ENCODE data around the gene LRMDA.
A peak's percentile ranks its signal among the peaks of the same experiment; 100 is the strongest.
"Not testable (repeated sequence)": the region's sequence is repeated elsewhere in the genome, so short reads cannot be mapped to it uniquely, and the experiment has no call there.

The LRMDA gene

GRCh38 chr10:76497666-76498065, 1066.2 kb downstream of the LRMDA start:
- DNase-seq (ENCODE audit: low spot score): no peak

DNA sequence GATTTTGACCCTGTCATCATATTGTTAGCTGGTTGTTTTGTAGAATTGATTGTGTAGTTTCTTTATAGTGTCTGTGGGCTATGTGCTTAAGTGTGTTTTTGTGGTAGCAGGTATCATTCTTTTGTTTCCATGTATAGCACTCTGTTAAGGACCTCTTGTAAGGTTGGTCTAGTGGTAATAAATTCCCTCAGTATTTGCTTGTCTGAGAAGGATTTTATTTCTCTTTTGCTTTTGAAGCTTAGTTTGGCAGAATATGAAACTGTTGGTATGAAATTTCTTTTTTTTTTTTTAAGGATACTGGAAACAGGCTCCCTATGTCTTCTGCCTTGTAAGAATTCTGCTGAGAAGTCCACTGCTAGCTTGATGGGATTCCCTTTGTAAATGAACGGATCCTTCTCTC, 1073.4 kb downstream of the LRMDA start:
- no peak for DNase-seq (ENCODE audit: low spot score)

- no peak for DNase-seq (ENCODE audit: low spot score)
These were observed 1078.0 kb downstream of the LRMDA start for GRCh38 chr10:76509446-76509845.

- no peak for DNase-seq (ENCODE audit: low spot score)
These were observed 1082.9 kb downstream of the LRMDA start for GRCh38 chr10:76514321-76514720.

GRCh38 chr10:76514869-76515268, 1083.4 kb downstream of the LRMDA start:
- no peak for DNase-seq (ENCODE audit: low spot score)

GRCh38 chr10:76522547-76522946, 1091.1 kb downstream of the LRMDA start:
- no peak for DNase-seq (ENCODE audit: low spot score)

- no peak for DNase-seq (ENCODE audit: low spot score)
These were observed 1091.8 kb downstream of the LRMDA start for GRCh38 chr10:76523246-76523645.

DNA sequence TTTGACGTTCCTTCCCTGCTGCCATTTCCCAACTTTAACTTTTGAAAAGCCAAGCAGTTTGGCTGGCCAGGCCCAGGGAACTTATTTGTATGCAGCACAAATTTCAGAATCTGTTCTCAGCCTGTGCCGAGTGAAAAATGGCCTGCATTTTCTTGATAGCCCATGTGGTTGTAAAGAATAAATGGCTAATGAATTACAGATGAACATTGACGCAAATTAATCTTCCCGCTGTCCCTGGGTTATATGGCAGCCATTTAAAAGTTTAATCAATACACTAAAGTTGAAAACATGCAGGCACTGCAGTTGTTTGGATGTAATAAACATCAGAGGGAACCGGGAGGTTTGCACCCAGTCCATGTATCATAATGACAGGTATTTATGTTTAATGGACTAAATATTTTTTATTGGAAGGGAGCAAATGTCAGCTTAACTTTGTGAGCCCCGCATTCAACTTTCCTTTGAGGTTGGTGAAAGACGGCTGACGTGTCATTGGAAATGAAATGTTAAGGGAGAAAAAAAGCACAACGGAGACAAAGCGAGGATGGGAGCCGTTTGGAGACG, 1092.4 kb downstream of the LRMDA start:
- no peak for DNase-seq (ENCODE audit: low spot score)

DNA sequence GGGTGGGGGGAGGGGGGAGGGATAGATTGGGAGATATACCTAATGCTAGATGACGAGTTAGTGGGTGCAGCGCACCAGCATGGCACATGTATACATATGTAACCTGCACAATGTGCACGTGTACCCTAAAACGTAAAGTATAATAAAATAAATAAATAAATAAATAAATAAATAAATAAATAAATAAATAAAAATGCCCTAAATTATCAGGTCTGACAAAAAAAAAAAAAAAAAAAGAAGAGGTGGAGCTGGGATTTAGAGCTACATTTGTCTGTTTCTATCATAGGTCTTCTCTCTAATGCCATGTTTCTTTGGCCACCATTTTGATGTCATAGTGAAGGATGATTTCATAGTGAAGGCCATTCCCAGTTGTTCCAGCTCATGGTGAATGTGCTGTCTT, 1095.4 kb downstream of the LRMDA start:
- DNase-seq (ENCODE audit: low spot score): not testable (repeated sequence)

- DNase-seq (ENCODE audit: low spot score): no peak
These were observed 1108.9 kb downstream of the LRMDA start for GRCh38 chr10:76540331-76540730.

- no peak for DNase-seq (ENCODE audit: low spot score)
These were observed 1109.4 kb downstream of the LRMDA start for GRCh38 chr10:76540786-76541185.

GRCh38 chr10:76541852-76542251, 1110.4 kb downstream of the LRMDA start:
- DNase-seq (ENCODE audit: low spot score): no peak

DNA sequence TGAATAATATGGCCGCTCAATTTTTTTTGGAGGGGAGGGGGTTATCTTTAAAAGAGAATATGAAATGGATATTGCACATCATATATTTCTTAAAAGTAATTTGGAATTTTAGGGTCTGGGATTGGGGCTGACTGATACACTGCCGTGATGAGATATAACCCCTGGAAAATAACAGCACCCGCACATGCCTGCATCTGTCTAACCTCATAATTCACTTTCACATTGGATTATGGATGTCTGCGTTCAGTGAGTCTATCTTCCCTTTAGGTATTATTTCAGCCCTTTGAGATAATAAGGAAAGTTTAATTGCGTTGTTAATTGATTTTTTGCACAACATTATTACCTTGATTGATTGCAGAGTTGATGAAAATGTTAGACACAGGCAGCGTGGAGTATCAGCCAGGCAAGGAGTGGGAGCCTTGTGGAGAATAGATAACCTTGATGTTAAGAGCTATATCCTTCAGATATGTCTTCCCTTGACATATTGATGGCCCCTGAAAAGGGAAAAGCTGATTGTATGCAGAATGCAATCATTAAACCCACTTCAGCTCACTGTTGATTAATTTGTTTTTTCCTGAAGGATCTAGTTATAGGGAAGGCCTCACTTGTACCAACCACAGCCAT, 1111.0 kb downstream of the LRMDA start:
- no peak for DNase-seq (ENCODE audit: low spot score)

DNA sequence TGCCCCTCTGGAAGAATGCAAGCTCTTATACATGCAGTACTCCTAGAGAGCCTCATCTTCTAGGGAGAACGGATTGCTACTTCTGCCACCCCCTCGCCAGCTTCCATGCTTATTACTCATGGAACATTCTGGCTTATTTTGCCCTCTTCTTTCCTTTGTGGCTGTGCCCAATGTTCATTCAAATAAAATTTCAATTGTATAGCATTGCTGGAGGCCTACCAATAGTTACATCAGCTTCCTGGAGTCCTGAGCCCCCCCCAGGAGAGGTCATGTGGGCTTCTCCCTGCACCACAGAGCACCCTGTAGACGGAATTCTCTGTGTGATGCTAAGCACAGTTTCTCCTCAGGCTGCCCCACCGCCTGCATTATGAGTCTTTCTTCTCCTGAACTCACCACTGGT, 1112.2 kb downstream of the LRMDA start:
- DNase-seq (ENCODE audit: low spot score): no peak

DNA sequence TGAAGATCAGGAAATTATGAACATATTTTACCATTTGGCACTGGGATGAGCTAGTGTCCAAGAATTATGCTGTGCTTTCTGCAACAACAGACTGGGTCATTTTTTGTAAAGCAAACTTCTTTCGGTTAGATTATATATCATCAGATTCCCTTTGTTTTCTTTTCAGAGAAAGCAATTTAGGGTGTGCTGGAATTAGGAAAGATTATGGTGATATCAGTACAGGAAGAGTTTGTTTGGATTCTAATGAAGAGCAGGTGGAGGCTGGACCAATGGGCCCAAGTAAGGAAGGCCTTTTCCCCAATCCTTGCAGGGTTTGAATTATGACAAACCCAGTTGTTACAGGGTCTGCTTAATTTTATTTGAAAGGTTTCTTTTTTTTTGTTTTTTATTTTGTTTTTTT, 1113.4 kb downstream of the LRMDA start:
- no peak for DNase-seq (ENCODE audit: low spot score)

- no peak for DNase-seq (ENCODE audit: low spot score)
These were observed 1115.0 kb downstream of the LRMDA start for GRCh38 chr10:76546411-76546810.

DNA sequence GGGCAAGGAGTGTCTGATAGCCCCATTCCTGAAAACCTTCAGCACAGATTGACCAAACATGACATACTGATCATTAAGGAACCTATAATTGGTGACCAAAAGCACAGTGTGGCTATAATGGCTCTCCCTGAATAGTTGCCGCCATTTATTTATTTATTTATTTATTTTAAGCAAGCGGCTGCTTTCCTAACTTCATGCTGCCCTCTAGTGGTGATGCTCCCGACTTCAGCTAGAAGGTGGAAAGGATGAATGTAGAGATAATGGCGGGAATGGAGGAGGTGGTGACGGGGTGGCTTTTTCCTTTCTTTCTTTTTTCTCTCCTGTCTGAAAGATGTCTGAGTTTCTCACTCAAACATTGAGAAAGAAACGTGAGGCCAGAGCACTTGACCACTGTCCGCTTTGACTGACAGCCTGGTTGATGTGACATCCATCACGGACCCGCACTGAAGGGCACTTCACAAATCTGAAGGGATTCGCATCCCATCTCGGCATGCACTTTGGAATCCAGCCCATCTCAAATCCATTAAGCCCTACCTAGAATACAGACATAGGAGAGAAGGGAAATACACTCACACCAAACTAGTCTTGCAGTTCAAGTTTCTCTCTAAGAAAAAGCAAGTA, 1116.0 kb downstream of the LRMDA start:
- peak; percentile 25 for DNase-seq (ENCODE audit: low spot score)

- no peak for DNase-seq (ENCODE audit: low spot score)
These were observed 1117.3 kb downstream of the LRMDA start for GRCh38 chr10:76548716-76549115.

GRCh38 chr10:76549171-76549570, 1117.7 kb downstream of the LRMDA start:
- no peak for DNase-seq (ENCODE audit: low spot score)

DNA sequence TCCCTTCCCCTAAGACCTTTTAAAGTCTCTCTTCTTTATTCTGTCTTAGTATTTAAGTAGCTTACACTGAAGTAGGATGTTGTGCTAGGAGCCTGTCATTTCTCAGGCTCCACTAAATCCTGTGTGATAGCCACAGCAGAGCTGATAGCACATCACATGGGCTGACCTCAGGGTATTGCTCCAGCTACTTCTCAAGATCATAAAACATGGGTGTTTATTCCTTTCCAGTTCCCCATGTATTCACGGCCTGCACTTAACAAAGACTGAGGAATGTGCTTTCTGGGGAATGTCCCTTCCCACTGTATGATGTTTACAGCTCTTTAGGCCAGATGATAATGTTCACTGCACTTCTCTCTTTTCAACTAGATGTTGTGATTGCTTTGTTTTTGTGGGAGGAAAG, 1119.4 kb downstream of the LRMDA start:
- no peak for DNase-seq (ENCODE audit: low spot score)

DNA sequence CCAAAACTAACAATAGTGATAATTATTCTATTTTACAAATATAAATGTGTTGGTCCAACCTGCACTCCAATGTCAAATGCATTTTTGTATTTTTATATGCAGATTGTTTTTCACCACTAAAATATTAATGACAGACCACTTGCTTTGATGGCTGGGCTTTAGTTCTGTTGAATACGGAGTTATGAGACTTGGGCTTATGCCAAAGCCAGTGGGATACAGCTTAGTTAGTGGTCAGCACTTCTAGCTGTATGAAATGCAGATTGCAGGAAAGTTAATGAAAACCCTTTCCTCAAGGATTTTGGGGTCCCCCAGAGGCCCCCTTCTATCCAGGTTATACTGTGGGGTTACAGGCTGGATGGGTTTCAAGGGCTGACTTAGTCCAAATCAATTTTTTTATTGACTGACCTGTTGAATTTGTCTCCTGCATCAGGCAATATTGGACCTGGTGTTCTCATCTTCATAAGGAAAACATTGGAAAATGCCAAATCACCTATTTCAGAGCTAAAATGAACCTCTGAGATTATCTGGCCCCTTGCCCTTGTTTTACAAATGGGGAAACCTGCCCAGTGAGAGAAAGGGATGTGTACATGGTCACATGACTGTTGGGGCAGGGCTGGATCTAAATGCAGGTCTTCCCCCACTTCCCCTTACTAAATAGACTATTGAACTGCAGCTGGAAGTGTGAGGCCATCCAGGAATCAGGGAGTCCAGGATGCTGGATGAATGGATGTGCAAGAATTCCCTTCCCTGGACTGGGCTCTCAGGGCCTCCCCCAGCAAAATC, 1120.9 kb downstream of the LRMDA start:
- DNase-seq (ENCODE audit: low spot score): no peak

GRCh38 chr10:76553263-76554032, 1122.0 kb downstream of the LRMDA start:
- no peak for DNase-seq (ENCODE audit: low spot score)

Measured in CD4-positive, alpha-beta T cell treated with Interleukin-2 at 100 ng/mL for 4 hours (primary cell).